GM21515 (cell line): ENCODE data around the gene KDM6B.
"Not testable (repeated sequence)": the region's sequence is repeated elsewhere in the genome, so short reads cannot be mapped to it uniquely, and the experiment has no call there.

ENCODE experiments used
- ATAC-seq: cut with Tn5 transposase; IDR thresholded peaks from one replicate; pipeline ENCODE4 v1.9.1; 2021; ENCODE audit not compliant: unreplicated experiment

KDM6B gene

DNA sequence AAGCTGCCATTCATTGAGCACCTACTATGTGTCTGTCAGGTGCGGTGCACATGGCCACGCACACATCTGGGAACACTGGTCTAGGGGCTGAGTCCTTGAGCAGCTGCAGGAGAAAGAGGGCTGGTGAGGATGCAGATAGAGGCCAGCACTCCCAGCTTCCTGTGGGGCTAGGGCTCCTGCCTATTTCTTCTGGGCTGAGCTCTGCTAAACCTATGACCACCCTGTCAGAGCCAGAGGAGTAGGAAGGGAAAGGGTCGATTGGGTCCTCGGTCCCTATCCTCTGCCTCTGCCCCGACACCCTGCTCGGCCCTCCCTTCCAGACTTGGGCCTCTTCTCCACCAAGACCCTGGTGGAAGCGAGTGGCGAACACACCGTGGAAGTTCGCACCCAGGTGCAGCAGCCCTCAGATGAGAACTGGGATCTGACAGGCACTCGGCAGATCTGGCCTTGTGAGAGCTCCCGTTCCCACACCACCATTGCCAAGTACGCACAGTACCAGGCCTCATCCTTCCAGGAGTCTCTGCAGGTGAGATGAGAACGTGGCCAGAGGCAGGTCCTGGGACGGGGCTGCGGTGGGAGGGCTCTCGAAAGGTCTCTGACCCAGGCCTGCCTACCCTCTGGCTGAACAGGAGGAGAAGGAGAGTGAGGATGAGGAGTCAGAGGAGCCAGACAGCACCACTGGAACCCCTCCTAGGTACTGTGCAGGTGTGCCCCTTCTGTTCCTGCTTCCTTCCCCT, 16.9 kb downstream of the KDM6B start:
- no peak for ATAC-seq

DNA sequence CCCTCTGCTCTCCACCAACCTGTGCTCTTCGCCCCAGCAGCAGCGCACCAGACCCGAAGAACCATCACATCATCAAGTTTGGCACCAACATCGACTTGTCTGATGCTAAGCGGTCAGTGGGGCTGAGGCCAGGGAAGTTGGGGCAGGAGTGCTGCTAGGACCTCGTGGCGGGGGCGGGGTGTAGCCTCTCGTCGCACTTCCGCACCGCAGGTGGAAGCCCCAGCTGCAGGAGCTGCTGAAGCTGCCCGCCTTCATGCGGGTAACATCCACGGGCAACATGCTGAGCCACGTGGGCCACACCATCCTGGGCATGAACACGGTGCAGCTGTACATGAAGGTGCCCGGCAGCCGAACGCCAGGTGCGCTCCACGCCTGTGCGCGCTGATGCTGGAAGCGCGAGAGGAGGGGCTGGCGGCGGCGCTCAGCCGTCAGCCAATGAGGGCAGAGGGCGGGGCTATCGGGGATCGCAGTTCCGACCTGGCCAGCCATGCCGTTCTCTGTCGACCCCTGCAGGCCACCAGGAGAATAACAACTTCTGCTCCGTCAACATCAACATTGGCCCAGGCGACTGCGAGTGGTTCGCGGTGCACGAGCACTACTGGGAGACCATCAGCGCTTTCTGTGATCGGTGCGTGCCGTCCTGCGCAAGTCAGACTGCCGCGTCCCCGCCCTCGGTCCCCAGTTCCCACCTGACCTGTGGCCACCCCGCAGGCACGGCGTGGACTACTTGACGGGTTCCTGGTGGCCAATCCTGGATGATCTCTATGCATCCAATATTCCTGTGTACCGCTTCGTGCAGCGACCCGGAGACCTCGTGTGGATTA, 17.6 kb downstream of the KDM6B start:
- ATAC-seq = peak; percentile 66

DNA sequence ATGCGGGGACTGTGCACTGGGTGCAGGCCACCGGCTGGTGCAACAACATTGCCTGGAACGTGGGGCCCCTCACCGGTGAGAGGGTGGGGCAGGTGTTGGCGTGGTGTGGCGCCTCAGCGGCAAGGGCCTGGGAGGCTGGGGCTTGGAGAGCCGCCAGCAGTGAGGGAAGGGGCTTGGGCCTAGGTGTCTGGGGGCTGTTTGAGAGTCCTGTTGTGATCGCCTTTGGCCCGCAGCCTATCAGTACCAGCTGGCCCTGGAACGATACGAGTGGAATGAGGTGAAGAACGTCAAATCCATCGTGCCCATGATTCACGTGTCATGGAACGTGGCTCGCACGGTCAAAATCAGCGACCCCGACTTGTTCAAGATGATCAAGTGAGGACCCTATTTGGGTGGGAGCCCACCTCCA, 18.2 kb downstream of the KDM6B start:
- ATAC-seq = no peak

DNA sequence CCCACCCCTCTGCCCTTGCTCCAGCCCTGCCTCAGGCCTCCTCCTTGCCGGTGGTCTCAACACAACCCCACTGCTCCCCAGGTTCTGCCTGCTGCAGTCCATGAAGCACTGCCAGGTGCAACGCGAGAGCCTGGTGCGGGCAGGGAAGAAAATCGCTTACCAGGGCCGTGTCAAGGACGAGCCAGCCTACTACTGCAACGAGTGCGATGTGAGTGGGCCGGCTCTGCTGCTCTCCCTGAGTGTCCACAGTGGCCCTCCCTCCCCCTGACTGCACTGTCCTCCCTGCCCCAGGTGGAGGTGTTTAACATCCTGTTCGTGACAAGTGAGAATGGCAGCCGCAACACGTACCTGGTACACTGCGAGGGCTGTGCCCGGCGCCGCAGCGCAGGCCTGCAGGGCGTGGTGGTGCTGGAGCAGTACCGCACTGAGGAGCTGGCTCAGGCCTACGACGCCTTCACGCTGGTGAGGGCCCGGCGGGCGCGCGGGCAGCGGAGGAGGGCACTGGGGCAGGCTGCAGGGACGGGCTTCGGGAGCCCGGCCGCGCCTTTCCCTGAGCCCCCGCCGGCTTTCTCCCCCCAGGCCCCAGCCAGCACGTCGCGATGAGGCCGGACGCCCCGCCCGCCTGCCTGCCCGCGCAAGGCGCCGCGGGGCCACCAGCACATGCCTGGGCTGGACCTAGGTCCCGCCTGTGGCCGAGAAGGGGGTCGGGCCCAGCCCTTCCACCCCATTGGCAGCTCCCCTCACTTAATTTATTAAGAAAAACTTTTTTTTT, 19.1 kb downstream of the KDM6B start:
- ATAC-seq = no peak

- no peak for ATAC-seq
Observed at GRCh38 chr17:7853691-7854038, 19.6 kb downstream of the KDM6B start.

DNA sequence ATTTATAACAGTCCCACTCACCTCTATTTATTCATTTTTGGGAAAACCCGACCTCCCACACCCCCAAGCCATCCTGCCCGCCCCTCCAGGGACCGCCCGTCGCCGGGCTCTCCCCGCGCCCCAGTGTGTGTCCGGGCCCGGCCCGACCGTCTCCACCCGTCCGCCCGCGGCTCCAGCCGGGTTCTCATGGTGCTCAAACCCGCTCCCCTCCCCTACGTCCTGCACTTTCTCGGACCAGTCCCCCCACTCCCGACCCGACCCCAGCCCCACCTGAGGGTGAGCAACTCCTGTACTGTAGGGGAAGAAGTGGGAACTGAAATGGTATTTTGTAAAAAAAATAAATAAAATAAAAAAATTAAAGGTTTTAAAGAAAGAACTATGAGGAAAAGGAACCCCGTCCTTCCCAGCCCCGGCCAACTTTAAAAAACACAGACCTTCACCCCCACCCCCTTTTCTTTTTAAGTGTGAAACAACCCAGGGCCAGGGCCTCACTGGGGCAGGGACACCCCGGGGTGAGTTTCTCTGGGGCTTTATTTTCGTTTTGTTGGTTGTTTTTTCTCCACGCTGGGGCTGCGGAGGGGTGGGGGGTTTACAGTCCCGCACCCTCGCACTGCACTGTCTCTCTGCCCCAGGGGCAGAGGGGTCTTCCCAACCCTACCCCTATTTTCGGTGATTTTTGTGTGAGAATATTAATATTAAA, 20.2 kb downstream of the KDM6B start:
- no peak for ATAC-seq

GRCh38 chr17:7854851-7855659, 21.0 kb downstream of the KDM6B start, which contains the start of gene TMEM88:
TSS of gene TMEM88 (plus strand) at chr17:7855066. CDS start at chr17:7855075, 9 bp downstream.
- ATAC-seq = no peak

DNA sequence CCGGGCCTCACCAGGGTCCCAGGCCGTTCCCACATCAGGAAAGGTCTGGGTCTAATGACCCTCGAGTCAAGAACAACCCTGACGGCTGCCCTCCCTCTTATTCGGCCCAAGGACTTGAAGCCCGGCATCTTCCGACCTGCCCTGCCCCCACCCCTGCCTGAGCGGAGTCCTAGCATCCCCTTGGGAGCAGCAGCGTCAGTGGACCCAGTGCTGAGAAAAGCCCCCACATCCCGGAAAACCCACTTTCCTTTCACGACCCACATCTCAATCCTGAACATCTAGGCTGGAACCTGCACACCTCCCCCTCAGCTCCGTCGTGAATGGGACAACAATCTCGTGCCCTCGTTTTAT, 21.6 kb downstream of the KDM6B start:
- ATAC-seq = no peak

- ATAC-seq = no peak
Observed at GRCh38 chr17:7856011-7856810, 22.2 kb downstream of the KDM6B start.

- peak; percentile 75 for ATAC-seq
Observed at GRCh38 chr17:7856811-7857712, 23.0 kb downstream of the KDM6B start, which contains the start of gene NAA38. TSS of gene NAA38 (minus strand) at chr17:7857559. CDS start at chr17:7857463, 96 bp downstream.

GRCh38 chr17:7857713-7858521, 23.9 kb downstream of the KDM6B start, which contains the start of gene CYB5D1:
TSS of gene CYB5D1 (plus strand) at chr17:7858003. CDS start at chr17:7858135, 132 bp downstream.
- ATAC-seq = peak; percentile 37

GRCh38 chr17:7858522-7858810, 24.4 kb downstream of the KDM6B start:
- ATAC-seq = no peak

- no peak for ATAC-seq
Observed at GRCh38 chr17:7859028-7859427, 25.0 kb downstream of the KDM6B start.

DNA sequence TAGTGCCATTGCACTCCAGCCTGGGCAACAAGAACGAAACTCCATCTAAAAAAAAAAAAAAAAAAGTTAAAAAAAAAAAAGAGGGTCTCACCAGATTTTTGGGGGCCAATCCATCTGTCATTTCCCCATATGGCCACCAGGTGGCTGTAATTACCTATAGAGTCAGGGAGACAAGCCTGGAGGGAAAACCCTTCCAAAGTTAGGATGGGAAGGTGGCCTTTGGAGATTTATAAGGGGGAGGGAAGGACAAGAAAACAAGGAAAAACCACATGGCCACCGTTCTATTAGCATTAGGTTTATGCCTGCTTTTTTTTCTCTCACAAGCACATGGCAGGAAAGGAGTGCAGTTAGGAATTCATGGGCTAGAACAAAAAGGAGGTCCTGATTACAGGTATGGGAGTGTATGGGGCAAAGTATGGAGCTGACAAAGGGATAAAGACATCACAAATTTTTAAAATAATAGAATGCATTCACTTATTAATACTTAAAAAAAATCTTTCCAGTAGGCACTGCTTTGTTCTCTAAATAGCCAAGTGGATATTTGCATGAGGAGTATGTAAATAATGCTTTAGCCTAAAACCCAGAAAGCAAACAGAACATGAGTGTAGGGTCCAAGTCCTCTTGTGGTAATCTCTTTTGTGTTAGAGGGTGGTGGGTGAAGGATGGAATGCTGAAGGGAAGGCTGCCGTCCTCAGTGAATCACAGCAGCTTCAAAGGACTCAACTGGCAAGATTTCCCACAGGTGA, 28.8 kb downstream of the KDM6B start:
- ATAC-seq = no peak

DNA sequence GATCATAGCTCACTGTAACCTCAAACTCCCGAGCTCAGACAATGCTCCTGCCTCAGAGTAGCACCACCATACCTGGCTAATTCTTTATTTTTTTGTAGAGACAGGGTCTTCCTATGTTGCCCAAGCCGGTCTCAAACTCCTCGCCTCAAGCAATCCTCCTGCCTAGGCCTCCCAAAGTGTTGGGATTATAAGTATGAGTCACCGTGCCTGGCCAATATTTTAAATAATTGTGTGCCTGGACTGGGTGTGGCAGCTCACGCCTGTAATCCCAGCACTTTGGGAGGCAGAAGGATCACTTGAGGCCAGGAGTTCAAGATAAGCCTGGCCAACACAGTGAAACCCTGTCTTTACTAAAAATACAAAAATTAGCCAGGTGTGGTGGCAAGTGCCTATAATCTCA, 30.4 kb downstream of the KDM6B start:
- ATAC-seq = not testable (repeated sequence)

GRCh38 chr17:7864995-7865650, 31.1 kb downstream of the KDM6B start:
- no peak for ATAC-seq
